Ureter (tissue), 1 donor: Measurements from ENCODE around the gene TENM3. TPM values are rescaled to one million over a fixed set of nuclear protein-coding genes. Genes with fewer than 3 reads are reported as not detected.

Experiments used
- DNase-seq: peaks from one replicate; pipeline ENCODE4 v3.0.0-alpha.2; 2020; ENCODE audit warnings: low spot score
- total RNA-seq: library from RNA; stranded (reverse); gene quantifications from one replicate; pipeline ENCODE4 v1.2.4, GENCODE V29; 2023
- donor health status: DM: yes; HTN: yes; CAD: no.

TENM3 gene
- total RNA-seq, 1 donor from 2014 or later, result 0.96 TPM

GRCh38 chr4:182740256-182740655, 497.1 kb downstream of the TENM3 start:
- DNase-seq, result no peak

DNA sequence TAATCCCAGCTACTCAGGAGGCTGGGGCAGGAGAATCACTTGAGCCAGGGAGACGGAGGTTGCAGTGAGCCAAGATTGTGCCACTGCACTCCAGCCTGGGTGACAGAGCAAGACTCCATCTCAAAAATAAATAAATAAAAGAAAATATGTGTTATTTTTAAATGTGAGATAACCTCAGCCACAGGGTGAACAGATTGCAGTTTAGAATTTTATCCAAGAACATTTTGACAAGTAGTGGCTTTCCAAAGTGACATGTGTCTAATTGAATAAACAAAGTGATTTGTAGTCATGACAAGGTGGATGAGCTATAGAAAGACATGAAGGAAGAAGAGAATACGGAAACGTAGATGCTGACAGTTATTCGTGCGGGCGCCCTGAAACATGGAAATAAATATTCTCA, 497.9 kb downstream of the TENM3 start:
- no peak for DNase-seq

GRCh38 chr4:182741914-182742313, 498.7 kb downstream of the TENM3 start:
- no peak for DNase-seq

GRCh38 chr4:182743815-182744214, 500.6 kb downstream of the TENM3 start:
- no peak for DNase-seq

- DNase-seq, result no peak
Measured at GRCh38 chr4:182745237-182745636, 502.0 kb downstream of the TENM3 start.

DNA sequence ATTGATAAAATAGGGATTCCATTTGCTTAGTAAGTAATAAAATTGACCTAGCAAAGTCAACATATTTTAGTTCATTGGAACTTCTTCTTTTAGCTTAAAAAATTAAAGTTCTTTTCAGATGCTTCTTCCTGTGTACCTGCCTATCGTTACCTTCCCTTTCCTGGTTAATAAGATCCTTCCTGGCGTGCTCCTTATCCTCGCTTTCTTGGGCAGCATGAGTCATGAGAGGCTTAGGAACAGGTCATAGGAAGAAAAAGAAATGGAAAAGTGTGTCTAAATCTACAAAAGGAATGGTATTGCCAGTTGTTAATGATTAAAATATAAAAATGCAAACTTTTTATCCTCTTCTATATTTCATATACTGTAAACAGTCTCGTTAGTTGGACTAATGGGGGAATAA, 503.7 kb downstream of the TENM3 start:
- DNase-seq, result no peak

DNA sequence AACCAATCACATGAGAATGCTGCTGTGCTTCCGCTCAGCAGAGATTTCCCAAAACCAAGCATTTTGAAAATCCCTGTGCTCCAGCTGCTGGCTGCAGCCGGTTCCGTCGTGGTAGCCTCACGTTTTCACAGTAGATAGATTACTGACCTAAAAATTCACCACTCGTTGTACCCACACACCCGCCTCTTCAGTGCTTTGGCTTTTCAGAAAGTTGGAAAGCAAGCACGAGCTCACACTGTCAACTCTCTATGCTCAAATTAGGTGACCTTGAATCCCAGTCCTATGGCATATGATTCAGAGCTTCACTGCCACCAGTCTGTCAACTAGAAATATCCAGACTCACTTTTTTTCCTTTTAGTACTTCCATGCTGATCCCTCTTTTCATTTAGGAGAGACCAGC, 505.1 kb downstream of the TENM3 start:
- DNase-seq, result no peak

GRCh38 chr4:182748949-182749348, 505.7 kb downstream of the TENM3 start:
- DNase-seq, result no peak

- DNase-seq, result no peak
Measured at GRCh38 chr4:182749667-182750167, 506.5 kb downstream of the TENM3 start.

GRCh38 chr4:182752158-182752910, 509.1 kb downstream of the TENM3 start:
- no peak for DNase-seq

DNA sequence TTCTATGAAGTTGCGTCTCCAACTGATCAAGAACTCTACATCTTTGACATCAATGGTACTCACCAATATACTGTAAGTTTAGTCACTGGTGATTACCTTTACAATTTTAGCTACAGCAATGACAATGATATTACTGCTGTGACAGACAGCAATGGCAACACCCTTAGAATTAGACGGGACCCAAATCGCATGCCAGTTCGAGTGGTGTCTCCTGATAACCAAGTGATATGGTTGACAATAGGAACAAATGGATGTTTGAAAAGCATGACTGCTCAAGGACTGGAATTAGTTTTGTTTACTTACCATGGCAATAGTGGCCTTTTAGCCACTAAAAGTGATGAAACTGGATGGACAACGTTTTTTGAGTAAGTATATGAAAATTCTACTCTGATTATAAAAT, 511.7 kb downstream of the TENM3 start:
- DNase-seq, result no peak

DNA sequence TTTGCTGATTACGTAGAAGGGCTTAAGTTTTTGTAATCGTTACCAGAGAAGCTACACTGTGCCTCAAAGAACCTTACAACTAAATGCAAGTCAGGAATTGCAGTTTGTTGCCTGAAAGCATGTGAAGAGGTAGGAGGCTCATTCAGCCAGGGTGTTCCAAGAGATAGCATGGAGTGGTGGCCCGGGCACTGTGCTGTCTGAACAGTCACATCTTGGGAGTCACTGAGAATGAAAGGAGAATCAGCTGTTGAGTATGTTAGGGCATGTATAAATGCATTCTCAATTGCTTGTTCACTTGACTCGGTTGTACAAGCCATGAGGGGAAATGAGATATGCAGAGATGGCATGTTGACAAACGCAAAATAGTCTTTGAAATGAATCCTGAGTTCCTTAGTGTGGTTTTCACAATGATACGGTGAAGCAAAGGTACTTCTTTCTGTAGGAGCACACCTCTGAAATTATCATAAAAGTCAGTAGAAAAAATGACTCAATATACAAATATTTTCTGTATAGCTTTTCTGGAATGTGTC, 513.0 kb downstream of the TENM3 start:
- DNase-seq, result no peak

DNA sequence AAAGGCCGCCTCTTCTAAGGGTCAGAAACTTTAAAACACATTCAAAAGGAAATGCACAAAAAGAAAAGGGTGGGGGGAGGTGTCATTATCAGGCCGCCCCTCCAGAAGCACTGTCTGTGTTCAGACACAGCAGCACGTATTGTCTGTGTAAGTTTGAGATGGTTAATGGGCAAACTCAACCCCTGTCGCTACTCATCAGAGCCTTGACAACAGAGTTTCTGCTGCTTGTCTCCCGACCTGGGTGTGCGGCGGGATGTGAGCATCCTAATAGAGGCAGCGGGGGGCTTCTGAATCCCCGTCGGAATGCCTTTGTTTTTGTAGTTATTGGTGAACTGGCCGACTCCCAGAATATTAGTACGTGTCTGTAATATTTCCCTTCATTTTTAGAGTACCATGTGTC, 515.1 kb downstream of the TENM3 start:
- DNase-seq, result no peak

- DNase-seq, result no peak
Measured at GRCh38 chr4:182760551-182761043, 517.4 kb downstream of the TENM3 start.

DNA sequence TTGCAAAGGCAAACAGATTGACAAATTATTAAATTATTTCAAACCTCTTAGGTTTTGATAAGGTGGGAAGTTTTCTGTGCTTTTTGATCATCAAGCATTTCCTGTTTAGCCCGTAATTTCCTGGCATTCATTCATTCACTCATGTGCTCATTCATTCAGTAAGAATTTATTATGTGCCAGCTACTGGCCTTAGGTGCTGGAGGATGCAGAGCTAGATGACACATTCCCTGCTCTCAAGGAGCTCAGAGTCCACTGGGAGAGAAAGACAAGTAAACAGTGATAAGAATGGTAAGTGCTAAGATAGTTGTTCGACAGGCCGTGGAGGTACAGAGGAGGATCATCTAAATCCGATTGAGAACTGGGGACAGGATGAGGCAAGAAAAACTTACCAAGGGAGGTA, 520.9 kb downstream of the TENM3 start:
- no peak for DNase-seq

GRCh38 chr4:182764642-182765041, 521.4 kb downstream of the TENM3 start:
- DNase-seq, result no peak

- no peak for DNase-seq
Measured at GRCh38 chr4:182765987-182766856, 523.0 kb downstream of the TENM3 start.

GRCh38 chr4:182766857-182767250, 523.7 kb downstream of the TENM3 start:
- no peak for DNase-seq

- no peak for DNase-seq
Measured at GRCh38 chr4:182768838-182769237, 525.6 kb downstream of the TENM3 start.

- DNase-seq, result no peak
Measured at GRCh38 chr4:182770259-182770995, 527.2 kb downstream of the TENM3 start.

DNA sequence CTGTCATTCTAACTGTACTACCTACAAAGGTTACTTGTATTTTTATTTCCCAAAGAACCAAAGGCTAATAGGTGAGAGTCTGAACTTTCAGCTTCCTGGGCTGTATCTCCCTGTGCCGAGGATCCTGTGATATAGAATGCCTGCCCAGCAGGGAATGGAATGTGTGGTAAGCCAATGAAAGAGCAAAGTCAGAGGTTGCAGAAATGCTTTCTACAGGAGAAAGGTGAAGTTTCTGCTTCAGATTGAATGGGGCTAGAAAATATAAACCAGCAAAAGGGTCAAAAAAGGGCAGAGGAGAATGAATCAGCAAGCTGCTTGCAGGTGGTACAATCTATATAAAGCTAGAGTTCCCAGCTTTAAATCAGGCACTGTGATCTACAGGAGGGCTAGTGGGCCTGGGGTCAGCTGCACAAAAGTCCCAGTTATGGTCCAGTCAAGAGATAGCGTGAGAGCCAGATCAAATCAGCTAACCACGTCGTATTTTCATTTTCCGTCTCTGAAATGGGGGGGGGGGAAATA, 527.9 kb downstream of the TENM3 start:
- DNase-seq, result no peak

DNA sequence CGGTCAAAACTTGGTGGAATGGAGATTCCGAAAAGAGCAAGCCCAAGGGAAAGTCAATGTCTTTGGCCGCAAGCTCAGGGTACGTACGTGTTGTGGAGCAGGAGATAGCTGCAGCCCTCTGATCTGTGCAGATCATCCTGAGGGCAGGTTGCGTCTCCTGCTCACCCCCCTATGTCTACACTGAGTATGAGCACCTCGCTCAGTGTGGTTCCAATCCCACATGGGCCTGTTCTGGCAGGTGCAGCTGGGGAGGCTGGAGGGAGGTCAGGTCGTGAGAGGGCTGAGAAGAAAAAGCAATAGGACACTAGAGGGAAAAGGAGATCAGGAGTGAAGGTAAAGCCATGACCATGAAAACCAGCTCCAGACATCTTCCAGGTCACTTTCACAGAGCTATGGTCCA, 531.9 kb downstream of the TENM3 start:
- no peak for DNase-seq
